SU-DHL-6 (cell line): ENCODE data around the gene QKI.

Experiments
- H2AFZ ChIP-seq: fragments of 200-600 bp; sonication (generic); 2 replicates; pipeline ENCODE4 v1.6.1; 2014; ENCODE audit warnings: low read depth, mild to moderate bottlenecking, moderate library complexity, mixed read lengths, antibody characterized with exemption, low read length; ENCODE audit not compliant: severe bottlenecking
- H3F3A ChIP-seq: fragments of 200-600 bp; shearing (Covaris generic); 2 replicates; pipeline ENCODE4 v1.6.0; 2016; ENCODE audit warnings: antibody characterized with exemption, mild to moderate bottlenecking; ENCODE audit not compliant: insufficient read depth
- H3K27ac ChIP-seq: fragments of 200-600 bp; sonication (generic); 2 replicates; pipeline ENCODE4 v1.5.1; 2016; ENCODE audit warnings: low read depth, mild to moderate bottlenecking, low read length, moderate library complexity, mixed read lengths
- H3K27me3 ChIP-seq: fragments of 200-600 bp; sonication (generic), shearing (Covaris generic); 2 replicates; pipeline ENCODE4 v1.6.0; 2014; ENCODE audit warnings: mild to moderate bottlenecking, low read length
- H3K36me3 ChIP-seq: fragments of 200-600 bp; sonication (generic); 2 replicates; pipeline ENCODE4 v1.6.1; 2014; ENCODE audit warnings: mild to moderate bottlenecking, low read length, mixed read lengths
- H3K4me2 ChIP-seq: fragments of 300-600, 200-600 bp; shearing (Covaris generic), sonication (generic); 2 replicates; pipeline ENCODE4 v1.6.0; 2014; ENCODE audit warnings: low read length, low read depth, mild to moderate bottlenecking; ENCODE audit not compliant: poor library complexity, severe bottlenecking
- H3K4me3 ChIP-seq: fragments of 200-600 bp; sonication (generic); 2 replicates; pipeline ENCODE4 v1.5.1; 2014; ENCODE audit warnings: antibody characterized with exemption, low read length, mild to moderate bottlenecking, mixed read lengths; ENCODE audit not compliant: insufficient read depth, poor library complexity, severe bottlenecking
- H3K79me2 ChIP-seq: fragments of 200-600 bp; sonication (generic); 2 replicates; pipeline ENCODE4 v1.6.1; 2014; ENCODE audit warnings: mild to moderate bottlenecking, low read length, moderate library complexity; ENCODE audit not compliant: insufficient read depth
- H3K9ac ChIP-seq: fragments of 200-600 bp; sonication (generic); 2 replicates; pipeline ENCODE4 v1.7.0; 2014; ENCODE audit warnings: mild to moderate bottlenecking, low read length
- H3K9me2 ChIP-seq: fragments of 200-600 bp; sonication (generic); replicated peaks from 2 replicates; pipeline ENCODE4 v1.6.1; 2014; ENCODE audit warnings: low read length; ENCODE audit not compliant: insufficient read depth
- H3K9me3 ChIP-seq: fragments of 200-600 bp; sonication (generic); 2 replicates; pipeline ENCODE4 v1.6.1; 2014; ENCODE audit warnings: low read length, mixed read lengths; ENCODE audit not compliant: insufficient read depth
- H4K20me1 ChIP-seq: fragments of 200-600 bp; sonication (generic); 2 replicates; pipeline ENCODE4 v1.6.1; 2014; ENCODE audit warnings: low read depth, mild to moderate bottlenecking, antibody characterized with exemption, low read length, moderate library complexity, mixed read lengths
- EZH2phosphoT487 ChIP-seq: fragments of 200-600 bp; sonication (generic), shearing (Covaris generic); conservative IDR thresholded peaks from 2 replicates; pipeline ENCODE4 v1.6.1; 2018; ENCODE audit warnings: mild to moderate bottlenecking, antibody characterized with exemption, low read length, moderate library complexity, mixed read lengths
- TF ChIP-seq, protein P1 (sequence below): fragments of 200-600 bp; sonication (generic); IDR thresholded peaks from one replicate; pipeline ENCODE4 v1.5.1; 2017; ENCODE audit warnings: antibody characterized with exemption, mild to moderate bottlenecking, low read length, moderate library complexity; ENCODE audit not compliant: insufficient read depth, poor library complexity, severe bottlenecking

The QKI gene

DNA sequence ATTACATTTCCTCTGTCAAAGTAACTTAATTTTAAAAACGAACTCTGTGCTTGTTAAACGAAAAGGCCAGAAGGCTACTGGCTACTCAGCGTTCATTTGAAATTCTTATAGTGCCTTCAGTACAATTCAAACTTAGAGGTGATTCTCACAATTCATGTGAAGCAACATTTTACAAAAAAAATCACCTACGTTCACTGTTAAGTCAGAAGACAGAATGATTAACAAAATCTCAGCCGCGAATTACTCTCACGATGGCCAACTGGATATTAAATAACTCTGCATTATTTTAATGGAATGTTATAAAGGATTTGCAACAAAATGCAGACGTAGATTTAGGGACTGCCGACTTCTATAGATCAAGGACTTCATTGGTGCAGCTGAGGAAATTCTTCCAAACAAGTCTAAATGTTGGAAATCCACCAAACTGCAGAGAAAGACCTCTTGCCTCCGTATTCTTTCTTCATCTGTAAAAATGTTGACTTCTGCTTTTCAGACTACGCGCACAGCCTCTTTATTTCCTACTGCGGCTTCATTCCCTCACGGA is 1.6 kb upstream of the QKI start:
- Histone ChIP-seq H3K4me3 (peak overlapping the region; percentile 79), H3K27ac (no peak overlapping the region), H3F3A (peaks cover 18% of the 10 kb centered on the region), H3K79me2 (peaks cover 25% of the 10 kb centered on the region), H3K27me3 (no peaks in the 10 kb centered on the region), H3K4me2 (peak overlapping the region; percentile 57), H3K9me2 (no peaks in the 10 kb centered on the region), H3K9ac (peak overlapping the region; percentile 75), H3K9me3 (no peaks in the 10 kb centered on the region), H2AFZ (peak overlapping the region; percentile 93), H4K20me1 (peaks cover 10% of the 10 kb centered on the region), H3K36me3 (no peaks in the 10 kb centered on the region)
- TF ChIP-seq, protein P1, sequence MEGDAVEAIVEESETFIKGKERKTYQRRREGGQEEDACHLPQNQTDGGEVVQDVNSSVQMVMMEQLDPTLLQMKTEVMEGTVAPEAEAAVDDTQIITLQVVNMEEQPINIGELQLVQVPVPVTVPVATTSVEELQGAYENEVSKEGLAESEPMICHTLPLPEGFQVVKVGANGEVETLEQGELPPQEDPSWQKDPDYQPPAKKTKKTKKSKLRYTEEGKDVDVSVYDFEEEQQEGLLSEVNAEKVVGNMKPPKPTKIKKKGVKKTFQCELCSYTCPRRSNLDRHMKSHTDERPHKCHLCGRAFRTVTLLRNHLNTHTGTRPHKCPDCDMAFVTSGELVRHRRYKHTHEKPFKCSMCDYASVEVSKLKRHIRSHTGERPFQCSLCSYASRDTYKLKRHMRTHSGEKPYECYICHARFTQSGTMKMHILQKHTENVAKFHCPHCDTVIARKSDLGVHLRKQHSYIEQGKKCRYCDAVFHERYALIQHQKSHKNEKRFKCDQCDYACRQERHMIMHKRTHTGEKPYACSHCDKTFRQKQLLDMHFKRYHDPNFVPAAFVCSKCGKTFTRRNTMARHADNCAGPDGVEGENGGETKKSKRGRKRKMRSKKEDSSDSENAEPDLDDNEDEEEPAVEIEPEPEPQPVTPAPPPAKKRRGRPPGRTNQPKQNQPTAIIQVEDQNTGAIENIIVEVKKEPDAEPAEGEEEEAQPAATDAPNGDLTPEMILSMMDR = no peak
- TF ChIP-seq EZH2phosphoT487 = no peak

DNA sequence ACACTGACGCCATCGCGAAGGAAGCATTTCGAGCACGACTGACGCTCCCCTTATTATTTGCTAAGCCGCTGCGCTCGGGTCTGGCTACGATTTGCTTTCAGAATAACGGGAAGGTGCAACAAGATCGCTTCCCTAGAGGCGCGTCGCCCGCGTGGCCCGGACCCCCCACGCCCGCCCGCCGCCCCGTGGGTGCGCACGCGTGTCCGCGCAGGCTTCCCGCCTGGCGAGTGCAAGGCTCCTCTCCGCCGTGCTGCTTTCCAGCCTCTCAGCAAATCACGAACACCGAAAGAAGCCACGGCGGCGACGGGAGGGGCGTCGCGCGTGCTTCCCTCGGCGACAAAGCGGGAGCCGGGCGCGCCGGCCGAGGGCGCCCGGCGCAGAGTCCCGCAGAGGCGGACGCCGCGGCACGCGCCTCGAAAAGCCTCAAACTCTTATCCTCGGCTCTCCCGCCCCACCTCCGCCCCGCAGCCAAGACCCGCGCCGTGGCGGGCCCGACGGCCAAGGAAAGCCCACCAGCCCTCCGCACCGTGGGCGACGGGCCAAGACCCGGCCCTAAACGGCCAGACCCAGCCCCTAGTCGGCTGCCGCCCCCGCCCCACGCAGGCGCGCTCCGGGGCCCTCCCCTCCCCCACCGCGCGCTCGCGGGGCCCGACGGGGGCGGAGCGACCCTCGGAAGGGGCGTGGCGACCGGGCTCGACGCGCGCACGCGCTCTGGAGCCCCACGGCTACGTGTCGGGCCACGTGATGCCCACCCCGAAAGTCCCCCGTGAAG is 987 bp upstream of the QKI start:
- Histone ChIP-seq H2AFZ (peak overlapping the region; percentile 93), H3K27ac (peak overlapping the region; percentile 82), H3K4me3 (peak overlapping the region; percentile 79), H4K20me1 (peaks cover 13% of the 10 kb centered on the region), H3K4me2 (peak overlapping the region; percentile 57), H3K9ac (peak overlapping the region; percentile 75), H3F3A (peaks cover 18% of the 10 kb centered on the region), H3K36me3 (no peaks in the 10 kb centered on the region), H3K79me2 (peaks cover 29% of the 10 kb centered on the region), H3K9me2 (no peaks in the 10 kb centered on the region), H3K9me3 (no peaks in the 10 kb centered on the region), H3K27me3 (no peaks in the 10 kb centered on the region)
- no peak for TF ChIP-seq EZH2phosphoT487
- TF ChIP-seq, protein P1 = no peak

DNA sequence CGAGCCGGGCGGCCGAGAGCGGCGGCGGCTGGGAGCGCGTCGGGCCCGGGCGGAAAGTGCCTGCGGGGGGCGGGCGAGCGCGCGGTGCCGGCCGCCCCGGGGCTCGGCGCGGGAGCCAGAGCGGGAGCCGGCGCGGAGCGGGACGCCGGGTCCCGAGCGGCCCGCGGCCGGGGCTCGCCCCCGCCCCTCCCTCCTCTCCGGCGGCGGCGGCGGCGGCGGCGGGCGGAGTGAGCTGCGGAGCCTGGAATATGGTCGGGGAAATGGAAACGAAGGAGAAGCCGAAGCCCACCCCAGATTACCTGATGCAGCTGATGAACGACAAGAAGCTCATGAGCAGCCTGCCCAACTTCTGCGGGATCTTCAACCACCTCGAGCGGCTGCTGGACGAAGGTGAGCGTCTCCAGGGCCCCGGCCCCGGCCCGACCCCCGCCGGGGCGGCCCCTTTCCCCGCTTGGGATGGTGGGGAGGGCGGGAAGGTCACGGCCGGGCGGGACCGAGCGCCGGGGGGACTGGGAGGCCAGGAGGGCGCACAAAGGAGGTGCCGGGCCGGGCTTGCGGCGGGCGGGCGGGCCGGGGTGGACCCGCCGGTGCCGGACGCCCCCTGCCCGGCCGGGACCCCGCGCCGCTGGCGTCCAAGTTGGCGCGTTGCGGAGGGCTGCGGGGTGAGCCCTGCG is 565 bp downstream of the QKI start:
- peaks cover 18% of the 10 kb centered on the region for H3F3A ChIP-seq
- H3K79me2 ChIP-seq = peaks cover 45% of the 10 kb centered on the region
- no peaks in the 10 kb centered on the region for H3K36me3 ChIP-seq
- TF ChIP-seq, protein P1 = no peak
- no peak for TF ChIP-seq EZH2phosphoT487
- peak overlapping the region; percentile 84 for H3K9ac ChIP-seq
- peaks cover 29% of the 10 kb centered on the region for H4K20me1 ChIP-seq
- H3K27me3 ChIP-seq = no peaks in the 10 kb centered on the region
- H3K9me2 ChIP-seq = no peaks in the 10 kb centered on the region
- no peaks in the 10 kb centered on the region for H3K9me3 ChIP-seq
- H3K4me3 ChIP-seq = peak overlapping the region; percentile 72
- H3K27ac ChIP-seq = peak overlapping the region; percentile 78
- H2AFZ ChIP-seq = no peak overlapping the region
- peak overlapping the region; percentile 97 for H3K4me2 ChIP-seq
